ENCODE data around the gene MEIKIN. TPM values are rescaled to one million over a fixed set of nuclear protein-coding genes. Genes with fewer than 3 reads are reported as not detected.

Gene MEIKIN
- total RNA-seq, 1 donor from 2014 or later: not detected

- H3K27me3 Mint-ChIP-seq (ENCODE audit: insufficient read depth, low read depth): no peaks in the 10 kb centered on the region
- Histone ChIP-seq H3K4me1 (no peaks in the 10 kb centered on the region), H3K9ac (no peak overlapping the region), H4K20me1 (ENCODE audit: low read depth) (no peaks in the 10 kb centered on the region), H3F3A (ENCODE audit: low read depth) (no peaks in the 10 kb centered on the region), H3K27ac (no peak overlapping the region), H3K4me2 (no peak overlapping the region), H3K36me3 (no peaks in the 10 kb centered on the region), H3K79me2 (ENCODE audit: low read depth) (no peaks in the 10 kb centered on the region), H3K4me3 (no peak overlapping the region), H2AFZ (replicated peaks) (no peak overlapping the region), H3K9me3 (ENCODE audit: low read depth) (no peaks in the 10 kb centered on the region), H3K27me3 (no peaks in the 10 kb centered on the region)
- no peak overlapping the region for H3K4me3 Mint-ChIP-seq
- peaks cover 6% of the 10 kb centered on the region for H3K4me1 Mint-ChIP-seq
- no peaks in the 10 kb centered on the region for H3K9me3 Mint-ChIP-seq
- no peak for DNase-seq (ENCODE audit: low spot score)
- no peak for TF ChIP-seq EZH2 (IDR thresholded peaks at IDR 0.05)
- no peak for TF ChIP-seq CTCF (IDR thresholded peaks at IDR 0.05)
- TF ChIP-seq EZH2phosphoT487 (IDR thresholded peaks at IDR 0.05): no peak
- H3K36me3 Mint-ChIP-seq: no peaks in the 10 kb centered on the region
- H3K27ac Mint-ChIP-seq: no peak overlapping the region
Measured at GRCh38 chr5:131950706-131951105, 5.2 kb upstream of the MEIKIN start.

- Mint-ChIP-seq H3K9me3 (no peaks in the 10 kb centered on the region), H3K4me3 (no peak overlapping the region), H3K27ac (no peak overlapping the region), H3K4me1 (peaks cover 6% of the 10 kb centered on the region), H3K36me3 (no peaks in the 10 kb centered on the region), H3K27me3 (ENCODE audit: insufficient read depth, low read depth) (no peaks in the 10 kb centered on the region)
- Histone ChIP-seq H3K4me3 (no peak overlapping the region), H2AFZ (replicated peaks) (no peak overlapping the region), H3K27ac (no peak overlapping the region), H3F3A (ENCODE audit: low read depth) (no peaks in the 10 kb centered on the region), H4K20me1 (ENCODE audit: low read depth) (no peaks in the 10 kb centered on the region), H3K9me3 (ENCODE audit: low read depth) (no peaks in the 10 kb centered on the region), H3K36me3 (no peaks in the 10 kb centered on the region), H3K9ac (no peak overlapping the region), H3K4me1 (no peaks in the 10 kb centered on the region), H3K27me3 (no peaks in the 10 kb centered on the region), H3K79me2 (ENCODE audit: low read depth) (no peaks in the 10 kb centered on the region), H3K4me2 (no peak overlapping the region)
- TF ChIP-seq EZH2phosphoT487 (IDR thresholded peaks at IDR 0.05) (no peak), EZH2 (IDR thresholded peaks at IDR 0.05) (no peak), CTCF (IDR thresholded peaks at IDR 0.05) (no peak)
- no peak for DNase-seq (ENCODE audit: low spot score)
Measured at GRCh38 chr5:131947445-131947844, 2.0 kb upstream of the MEIKIN start.

- Mint-ChIP-seq H3K4me1 (peaks cover 6% of the 10 kb centered on the region), H3K4me3 (no peak overlapping the region), H3K27me3 (ENCODE audit: insufficient read depth, low read depth) (no peaks in the 10 kb centered on the region), H3K9me3 (no peaks in the 10 kb centered on the region), H3K27ac (no peak overlapping the region), H3K36me3 (no peaks in the 10 kb centered on the region)
- Histone ChIP-seq H3K4me2 (no peak overlapping the region), H3K36me3 (no peaks in the 10 kb centered on the region), H2AFZ (replicated peaks) (peak overlapping the region; percentile 2), H3K27ac (no peak overlapping the region), H3K27me3 (no peaks in the 10 kb centered on the region), H3K4me1 (no peaks in the 10 kb centered on the region), H3K4me3 (no peak overlapping the region), H3K79me2 (ENCODE audit: low read depth) (no peaks in the 10 kb centered on the region), H3K9ac (no peak overlapping the region), H4K20me1 (ENCODE audit: low read depth) (no peaks in the 10 kb centered on the region), H3K9me3 (ENCODE audit: low read depth) (no peaks in the 10 kb centered on the region), H3F3A (ENCODE audit: low read depth) (no peaks in the 10 kb centered on the region)
- DNase-seq (ENCODE audit: low spot score): no peak
- TF ChIP-seq EZH2phosphoT487 (IDR thresholded peaks at IDR 0.05): no peak
- no peak for TF ChIP-seq EZH2 (IDR thresholded peaks at IDR 0.05)
- no peak for TF ChIP-seq CTCF (IDR thresholded peaks at IDR 0.05)
Measured at GRCh38 chr5:131944702-131945550, 537 bp downstream of the MEIKIN start.
